Fibroblast of lung (primary cell): ENCODE data around the gene SAE1. TPM values are rescaled to one million over a fixed set of nuclear protein-coding genes. Genes with fewer than 3 reads are reported as not detected.

Source experiments
- DNase-seq, 2 donors: peaks; one replicate each; pipeline versions ENCODE4 v3.0.0 to v3.0.0-alpha.2; 2010; ENCODE audit warnings: low read depth in 2 of 2
- H2AFZ ChIP-seq: 2 replicates; pipeline ENCODE4 v1.5.1; 2012; ENCODE audit warnings: low read length, control low read depth, inconsistent platforms
- H3K27ac ChIP-seq: 2 replicates; pipeline ENCODE4 v1.5.1; 2011; ENCODE audit warnings: low read length, control low read depth; ENCODE audit not compliant: insufficient read depth
- H3K27me3 ChIP-seq: 2 replicates; pipeline ENCODE4 v1.5.1; 2011; ENCODE audit warnings: mild to moderate bottlenecking, low read length; ENCODE audit not compliant: control insufficient read depth, insufficient read depth
- H3K36me3 ChIP-seq: 2 replicates; pipeline ENCODE4 v1.5.1; 2011; ENCODE audit warnings: low read length; ENCODE audit not compliant: control insufficient read depth, insufficient read depth
- H3K4me1 ChIP-seq: 2 replicates; pipeline ENCODE4 v1.5.1; 2011; ENCODE audit warnings: low read length; ENCODE audit not compliant: control insufficient read depth, insufficient read depth; ENCODE audit errors: extremely low read depth
- H3K4me2 ChIP-seq: 2 replicates; pipeline ENCODE4 v1.5.1; 2011; ENCODE audit warnings: low read length, control low read depth; ENCODE audit not compliant: insufficient read depth; ENCODE audit errors: extremely low read depth
- H3K4me3 ChIP-seq, 4 experiments: fragments of 200-600 bp in 1 of 4; sonication (generic) in 1 of 4; replicated peaks in 1 of 4; 2 replicates each; pipeline ENCODE4 v1.5.1; 2011 to 2016; ENCODE audit warnings: low read length in 4 of 4, low read depth in 3 of 4, mild to moderate bottlenecking in 3 of 4, control low read depth in 2 of 4, inconsistent platforms in 1 of 4, mixed read lengths in 1 of 4; ENCODE audit not compliant: insufficient read depth in 1 of 4; ENCODE audit errors: control extremely low read depth in 1 of 4
- H3K79me2 ChIP-seq: 2 replicates; pipeline ENCODE4 v1.5.1; 2012; ENCODE audit warnings: mild to moderate bottlenecking, low read length, inconsistent platforms; ENCODE audit not compliant: control insufficient read depth, insufficient read depth
- H3K9ac ChIP-seq: 2 replicates; pipeline ENCODE4 v1.5.1; 2011; ENCODE audit warnings: mild to moderate bottlenecking, low read length, control low read depth; ENCODE audit not compliant: insufficient read depth
- H3K9me3 ChIP-seq: 2 replicates; pipeline ENCODE4 v1.5.1; 2012; ENCODE audit warnings: low read depth, low read length; ENCODE audit not compliant: control insufficient read depth, insufficient read depth
- H4K20me1 ChIP-seq: 2 replicates; pipeline ENCODE4 v1.5.1; 2011; ENCODE audit warnings: low read length; ENCODE audit not compliant: control insufficient read depth, insufficient read depth; ENCODE audit errors: extremely low read depth
- CTCF ChIP-seq, 2 donors: IDR thresholded peaks in 1 of 2; conservative IDR thresholded peaks in 1 of 2; 1 replicate in 1 of 2; 2 replicates in 1 of 2; pipeline ENCODE4 v1.5.1; 2011 to 2012; ENCODE audit warnings: low read length in 2 of 2, control low read depth in 1 of 2, inconsistent platforms in 1 of 2, low read depth in 1 of 2, mild to moderate bottlenecking in 1 of 2
- EZH2 ChIP-seq: IDR thresholded peaks from 2 replicates; pipeline ENCODE4 v1.5.1; 2012; ENCODE audit warnings: low read length, control low read depth, mild to moderate bottlenecking; ENCODE audit errors: missing control alignments
- polyA plus RNA-seq, 2 donors: library from polyadenylated mRNA; depleted of rRNA in 1 of 2; stranded (reverse) in 1 of 2; unstranded in 1 of 2; fragments of >200 nt; gene quantifications; 2 replicates each; pipeline ENCODE4 v1.2.1, GENCODE V29; 2011 to 2012; ENCODE audit warnings: missing spikeins in 1 of 2
- total RNA-seq: library from RNA; depleted of rRNA; stranded (reverse); fragments of >200 nt; gene quantifications from 2 replicates; pipeline ENCODE4 v1.2.1, GENCODE V29; 2014

The SAE1 gene
- total and polyA plus RNA-seq, 2 donors (not counting 1 experiment from before 2014, with no cell fraction given), result 97.9 to 152 TPM

- no peak overlapping the region for H3K9ac ChIP-seq
- H4K20me1 ChIP-seq, result no peaks in the 10 kb centered on the region
- no peak overlapping the region for H2AFZ ChIP-seq
- no peak for TF ChIP-seq CTCF (conservative IDR thresholded peaks at IDR 0.05 in 1 of 2, IDR thresholded peaks at IDR 0.05 in 1 of 2; ENCODE audit: low read depth in 1 of 2, low read length in 2 of 2)
- TF ChIP-seq EZH2, result no peak
- H3K4me3 ChIP-seq, result no peak overlapping the region
- H3K79me2 ChIP-seq, result peaks cover 1% of the 10 kb centered on the region
- peak in 1 of 2 donors; percentile 30 for DNase-seq
- H3K4me2 ChIP-seq, result no peak overlapping the region
- H3K27me3 ChIP-seq, result no peaks in the 10 kb centered on the region
- no peak overlapping the region for H3K27ac ChIP-seq
- H3K9me3 ChIP-seq, result no peaks in the 10 kb centered on the region
- H3K36me3 ChIP-seq, result peaks cover 2% of the 10 kb centered on the region
- H3K4me1 ChIP-seq, result peaks cover 10% of the 10 kb centered on the region
Observed at GRCh38 chr19:47186446-47187334, 56.1 kb downstream of the SAE1 start.

GRCh38 chr19:47187335-47187655 lies 56.7 kb downstream of the SAE1 start:
- Histone ChIP-seq H3K9me3 (no peaks in the 10 kb centered on the region), H4K20me1 (no peaks in the 10 kb centered on the region), H3K4me2 (no peak overlapping the region), H3K79me2 (peaks cover 4% of the 10 kb centered on the region), H3K9ac (no peak overlapping the region), H3K27me3 (no peaks in the 10 kb centered on the region), H3K36me3 (peaks cover 2% of the 10 kb centered on the region), H2AFZ (no peak overlapping the region), H3K27ac (no peak overlapping the region), H3K4me1 (peaks cover 10% of the 10 kb centered on the region), H3K4me3 (no peak overlapping the region)
- no peak for DNase-seq
- TF ChIP-seq CTCF (conservative IDR thresholded peaks at IDR 0.05 in 1 of 2, IDR thresholded peaks at IDR 0.05 in 1 of 2; ENCODE audit: low read depth in 1 of 2, low read length in 2 of 2) (no peak), EZH2 (no peak)

GRCh38 chr19:47187797-47188196 lies 57.2 kb downstream of the SAE1 start:
- H3K9ac ChIP-seq, result no peak overlapping the region
- H3K27me3 ChIP-seq, result no peaks in the 10 kb centered on the region
- no peak for TF ChIP-seq CTCF (conservative IDR thresholded peaks at IDR 0.05 in 1 of 2, IDR thresholded peaks at IDR 0.05 in 1 of 2; ENCODE audit: low read depth in 1 of 2, low read length in 2 of 2)
- TF ChIP-seq EZH2, result no peak
- H2AFZ ChIP-seq, result no peak overlapping the region
- no peaks in the 10 kb centered on the region for H4K20me1 ChIP-seq
- no peak for DNase-seq
- no peak overlapping the region for H3K4me3 ChIP-seq
- H3K4me2 ChIP-seq, result no peak overlapping the region
- H3K4me1 ChIP-seq, result peaks cover 7% of the 10 kb centered on the region
- H3K36me3 ChIP-seq, result peaks cover 2% of the 10 kb centered on the region
- H3K9me3 ChIP-seq, result no peaks in the 10 kb centered on the region
- no peak overlapping the region for H3K27ac ChIP-seq
- H3K79me2 ChIP-seq, result peaks cover 4% of the 10 kb centered on the region
